Activated T-helper 1 cell treated with anti-CD3 and anti-CD28 coated beads, Interleukin-12 subunit alpha, Interleukin-12 subunit beta, Interleukin-2, Interleukin-4 antibody, amounts not matched to agents 30 ng/mL and 10 ng/mL and 1 ng/mL, durations not matched to agents 14 hours and 24 hours and 36 hours (primary cell): Measurements from ENCODE around the gene TFEB. TPM values are rescaled to one million over a fixed set of nuclear protein-coding genes. Genes with fewer than 3 reads are reported as not detected.

ENCODE experiments used
- DNase-seq: peaks from one replicate; pipeline ENCODE4 v3.0.0; 2021; ENCODE audit warnings: low spot score
- H3K27ac Mint-ChIP-seq: one replicate; pipeline ENCODE4 v1.8.0; 2021; ENCODE audit warnings: mild to moderate bottlenecking, mixed read lengths
- H3K27me3 Mint-ChIP-seq: one replicate; pipeline ENCODE4 v1.8.0; 2022; ENCODE audit warnings: mild to moderate bottlenecking, moderate library complexity, mixed read lengths; ENCODE audit not compliant: insufficient read depth
- H3K36me3 Mint-ChIP-seq: one replicate; pipeline ENCODE4 v1.8.0; 2021; ENCODE audit warnings: low read depth, mixed read lengths
- H3K4me1 Mint-ChIP-seq: one replicate; pipeline ENCODE4 v1.8.0; 2021; ENCODE audit warnings: low read depth, mixed read lengths
- H3K4me3 Mint-ChIP-seq: one replicate; pipeline ENCODE4 v1.8.0; 2021; ENCODE audit warnings: mild to moderate bottlenecking, moderate library complexity, mixed read lengths
- H3K9me3 Mint-ChIP-seq: one replicate; pipeline ENCODE4 v1.8.0; 2021; ENCODE audit warnings: mixed read lengths
- intact Hi-C: fragments of 100-400 bp; cut with micrococcal nuclease; formaldehyde crosslinking; loops from one replicate; pipeline ENCODE4 v1.15.1; 2024
- total RNA-seq: library from RNA; stranded (reverse); gene quantifications from 2 replicates; pipeline ENCODE4 v1.2.3, GENCODE V29; 2022

TFEB gene
- total RNA-seq, 1 donor from 2014 or later: 17.2 TPM

- Mint-ChIP-seq H3K27ac (no peak overlapping the region), H3K36me3 (peaks cover 2% of the 10 kb centered on the region)
- intact Hi-C loops: no loop called here
These were observed 92.2 kb downstream of the TFEB start for GRCh38 chr6:41642960-41643898.

GRCh38 chr6:41642090-41642959, 93.1 kb downstream of the TFEB start:
- peaks cover 2% of the 10 kb centered on the region for H3K36me3 Mint-ChIP-seq
- DNase-seq: no peak
- peaks cover 37% of the 10 kb centered on the region for H3K27me3 Mint-ChIP-seq
- no peaks in the 10 kb centered on the region for H3K9me3 Mint-ChIP-seq
- H3K27ac Mint-ChIP-seq: no peak overlapping the region
- no peak overlapping the region for H3K4me3 Mint-ChIP-seq
- no peaks in the 10 kb centered on the region for H3K4me1 Mint-ChIP-seq
- intact Hi-C loops: no loop called here

More at GRCh38 chr6:41642960-41643898, 92.2 kb downstream of the TFEB start:
- Mint-ChIP-seq H3K4me3 (no peak overlapping the region), H3K9me3 (no peaks in the 10 kb centered on the region), H3K4me1 (no peaks in the 10 kb centered on the region), H3K27me3 (peaks cover 32% of the 10 kb centered on the region)
- DNase-seq: no peak

GRCh38 chr6:41641352-41641925, 94.0 kb downstream of the TFEB start:
- Mint-ChIP-seq H3K27me3 (peaks cover 40% of the 10 kb centered on the region), H3K36me3 (peaks cover 2% of the 10 kb centered on the region), H3K27ac (no peak overlapping the region), H3K4me1 (no peaks in the 10 kb centered on the region), H3K4me3 (no peak overlapping the region), H3K9me3 (no peaks in the 10 kb centered on the region)
- intact Hi-C loops: no loop called here
- no peak for DNase-seq

- H3K27me3 Mint-ChIP-seq: peaks cover 50% of the 10 kb centered on the region
- H3K4me1 Mint-ChIP-seq: no peaks in the 10 kb centered on the region
- DNase-seq: no peak
- no peak overlapping the region for H3K4me3 Mint-ChIP-seq
- no peaks in the 10 kb centered on the region for H3K9me3 Mint-ChIP-seq
- H3K27ac Mint-ChIP-seq: no peak overlapping the region
- intact Hi-C loops: no loop called here
- H3K36me3 Mint-ChIP-seq: peaks cover 2% of the 10 kb centered on the region
These were observed 95.0 kb downstream of the TFEB start for GRCh38 chr6:41640426-41640825.

GRCh38 chr6:41639809-41640371, 95.5 kb downstream of the TFEB start:
- H3K9me3 Mint-ChIP-seq: no peaks in the 10 kb centered on the region
- intact Hi-C loops: no loop called here
- no peak for DNase-seq
- H3K4me1 Mint-ChIP-seq: no peaks in the 10 kb centered on the region
- no peak overlapping the region for H3K4me3 Mint-ChIP-seq
- H3K36me3 Mint-ChIP-seq: peaks cover 2% of the 10 kb centered on the region
- no peak overlapping the region for H3K27ac Mint-ChIP-seq
- H3K27me3 Mint-ChIP-seq: peaks cover 55% of the 10 kb centered on the region

GRCh38 chr6:41638935-41639808, 96.2 kb downstream of the TFEB start:
- no peaks in the 10 kb centered on the region for H3K9me3 Mint-ChIP-seq
- DNase-seq: no peak
- no peak overlapping the region for H3K4me3 Mint-ChIP-seq
- peaks cover 2% of the 10 kb centered on the region for H3K36me3 Mint-ChIP-seq
- intact Hi-C loops: no loop called here
- no peak overlapping the region for H3K27ac Mint-ChIP-seq
- H3K27me3 Mint-ChIP-seq: peaks cover 56% of the 10 kb centered on the region
- no peaks in the 10 kb centered on the region for H3K4me1 Mint-ChIP-seq

- intact Hi-C loops: no loop called here
- no peaks in the 10 kb centered on the region for H3K9me3 Mint-ChIP-seq
- H3K27me3 Mint-ChIP-seq: peaks cover 57% of the 10 kb centered on the region
- H3K4me3 Mint-ChIP-seq: no peak within 1 kb of the TSS
- H3K36me3 Mint-ChIP-seq: peaks cover 2% of the 10 kb centered on the region
- no peaks in the 10 kb centered on the region for H3K4me1 Mint-ChIP-seq
- DNase-seq: no peak
- H3K27ac Mint-ChIP-seq: no peak within 1 kb of the TSS
These were observed 97.1 kb downstream of the TFEB start, which contains the start of gene MDFI for GRCh38 chr6:41638002-41638934. Gene MDFI, plus strand, starts transcription at chr6:41638468. Its CDS starts 282 bp downstream, at chr6:41638750.

- no peak overlapping the region for H3K27ac Mint-ChIP-seq
These were observed 98.0 kb downstream of the TFEB start for GRCh38 chr6:41637194-41638001.

GRCh38 chr6:41636833-41637193, 98.6 kb downstream of the TFEB start:
- Mint-ChIP-seq H3K4me3 (no peak overlapping the region), H3K9me3 (no peaks in the 10 kb centered on the region), H3K4me1 (no peaks in the 10 kb centered on the region), H3K27ac (no peak overlapping the region), H3K27me3 (peaks cover 55% of the 10 kb centered on the region), H3K36me3 (peaks cover 2% of the 10 kb centered on the region)
- DNase-seq: no peak
- intact Hi-C loops: no loop called here

More at GRCh38 chr6:41637194-41638001, 98.0 kb downstream of the TFEB start:
- Mint-ChIP-seq H3K27me3 (peaks cover 55% of the 10 kb centered on the region), H3K4me3 (no peak overlapping the region), H3K36me3 (peaks cover 2% of the 10 kb centered on the region), H3K4me1 (no peaks in the 10 kb centered on the region), H3K9me3 (no peaks in the 10 kb centered on the region)
- DNase-seq: no peak
- intact Hi-C loops: no loop called here

GRCh38 chr6:41635365-41635764, 100.0 kb downstream of the TFEB start:
- DNase-seq: no peak
- intact Hi-C loops: no loop called here
- H3K36me3 Mint-ChIP-seq: no peaks in the 10 kb centered on the region
- no peaks in the 10 kb centered on the region for H3K9me3 Mint-ChIP-seq
- peaks cover 46% of the 10 kb centered on the region for H3K27me3 Mint-ChIP-seq
- no peaks in the 10 kb centered on the region for H3K4me1 Mint-ChIP-seq
- H3K4me3 Mint-ChIP-seq: no peak overlapping the region
- no peak overlapping the region for H3K27ac Mint-ChIP-seq
